GM04504 (cell line): ENCODE measurements around the gene MYOZ2.
"Not testable (repeated sequence)": the region's sequence is repeated elsewhere in the genome, so short reads cannot be mapped to it uniquely, and the experiment has no call there.

Experiments used
- DNase-seq: peaks from one replicate; pipeline ENCODE4 v3.0.0-alpha.2; 2012; ENCODE audit warnings: low read depth

The MYOZ2 gene

DNA sequence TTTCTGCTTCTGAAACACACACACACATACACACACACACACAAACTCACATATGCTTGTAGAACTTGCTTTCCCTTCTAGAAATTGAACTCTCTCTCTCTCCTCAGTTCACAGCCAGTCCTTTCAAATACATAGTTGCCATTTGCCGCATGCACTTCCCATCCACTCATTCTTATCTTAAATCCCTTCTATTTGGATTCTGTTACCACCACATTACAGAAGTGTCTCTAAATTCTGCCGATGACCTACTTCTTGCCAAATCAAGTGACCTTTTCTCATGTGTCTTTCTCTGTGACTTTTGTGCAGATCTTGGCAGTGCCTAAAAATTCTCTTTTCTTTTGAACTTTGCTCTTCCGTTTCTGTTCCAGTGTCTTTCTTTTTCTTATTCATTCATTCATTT lies 7.5 kb upstream of the MYOZ2 start:
- DNase-seq: no peak

DNA sequence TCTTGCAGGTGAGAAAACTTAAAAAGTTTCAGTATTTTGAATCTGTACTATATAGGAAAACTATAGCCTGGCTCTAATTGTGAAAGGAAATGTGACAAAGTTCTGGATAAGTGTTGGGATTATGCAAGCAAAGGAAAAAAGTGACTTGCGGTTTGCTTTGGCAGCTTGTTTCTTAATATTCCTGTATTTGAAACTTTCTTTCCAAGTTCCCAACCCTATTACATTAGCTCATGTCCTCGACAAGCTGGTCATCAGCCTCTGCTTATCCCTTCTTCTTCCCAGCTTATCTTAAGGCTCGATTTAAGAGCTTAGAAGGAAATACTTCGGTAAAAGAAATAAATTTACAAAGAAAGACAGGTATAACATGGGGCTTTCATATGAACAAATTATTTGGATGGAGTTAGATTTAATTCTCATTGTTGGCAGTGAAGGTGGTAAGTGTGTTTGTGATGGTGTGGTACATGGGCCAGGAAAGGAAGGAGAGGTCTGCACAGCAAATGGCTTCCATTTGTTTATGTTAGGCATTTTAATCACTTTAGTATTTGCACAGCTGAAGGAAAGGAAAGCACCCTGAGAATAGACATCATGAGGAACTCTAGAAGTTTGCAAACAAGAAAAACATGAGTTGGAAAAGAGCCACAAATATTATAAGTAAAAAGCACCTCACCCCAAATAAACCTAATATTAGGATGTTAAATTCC lies 5.1 kb upstream of the MYOZ2 start:
- DNase-seq: peak; percentile 55

DNA sequence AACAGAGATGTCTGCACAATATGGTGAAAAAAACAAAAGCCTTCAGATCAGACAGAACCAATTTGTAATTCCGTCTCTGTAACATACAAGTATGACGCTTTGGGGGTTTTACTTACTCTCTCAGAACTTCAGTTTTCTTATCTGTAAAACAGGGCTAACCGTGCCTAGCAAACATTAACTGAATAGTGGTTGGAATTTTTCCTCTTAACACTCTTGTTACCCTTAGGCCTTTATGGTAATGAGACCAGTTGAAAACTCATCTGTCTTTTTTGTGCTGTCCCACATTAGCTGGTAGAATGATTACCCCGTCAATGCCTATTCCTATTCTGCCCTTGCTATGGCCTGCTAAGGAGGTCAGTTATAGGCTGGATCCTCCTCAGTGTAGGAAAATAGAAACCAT lies 4.5 kb upstream of the MYOZ2 start:
- no peak for DNase-seq

DNA sequence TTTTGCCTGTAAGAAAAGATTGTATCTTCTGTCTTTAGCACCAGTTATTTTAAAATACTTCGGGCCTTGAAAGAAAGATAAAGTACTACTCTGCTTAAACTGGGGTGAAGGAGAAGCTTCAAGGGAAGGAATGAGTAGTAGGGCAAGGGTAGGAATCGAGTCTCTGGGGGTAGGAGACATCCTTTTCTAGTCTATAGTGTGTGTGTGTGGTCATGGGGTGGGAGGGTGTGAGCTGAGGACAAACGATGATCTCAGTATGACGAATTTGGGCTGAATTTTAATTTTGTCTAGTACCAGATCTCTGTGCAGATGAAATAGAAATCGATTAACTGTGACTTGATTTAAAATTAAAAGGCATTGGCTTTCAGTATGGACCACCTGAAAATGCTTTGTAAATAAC lies 3.3 kb upstream of the MYOZ2 start:
- DNase-seq: no peak

DNA sequence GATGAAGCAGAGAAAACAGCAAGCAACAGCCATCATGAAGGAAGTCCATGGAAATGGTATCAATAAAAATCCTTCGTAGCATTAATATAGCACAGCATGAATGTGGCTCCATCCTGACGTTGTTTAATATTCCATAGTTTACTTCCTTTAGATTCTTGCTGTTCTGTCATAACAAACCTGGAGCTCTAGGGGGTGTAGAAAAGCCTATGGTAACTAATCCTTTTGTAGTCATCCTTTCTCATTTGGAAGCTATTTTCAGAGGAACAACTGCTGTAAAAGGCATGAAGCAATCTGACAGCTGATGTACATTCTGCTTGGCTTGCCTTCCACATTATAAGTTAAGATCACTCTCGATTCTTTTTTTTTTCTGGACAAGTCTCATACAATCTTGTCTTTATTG lies 914 bp downstream of the MYOZ2 start:
- DNase-seq: no peak

DNA sequence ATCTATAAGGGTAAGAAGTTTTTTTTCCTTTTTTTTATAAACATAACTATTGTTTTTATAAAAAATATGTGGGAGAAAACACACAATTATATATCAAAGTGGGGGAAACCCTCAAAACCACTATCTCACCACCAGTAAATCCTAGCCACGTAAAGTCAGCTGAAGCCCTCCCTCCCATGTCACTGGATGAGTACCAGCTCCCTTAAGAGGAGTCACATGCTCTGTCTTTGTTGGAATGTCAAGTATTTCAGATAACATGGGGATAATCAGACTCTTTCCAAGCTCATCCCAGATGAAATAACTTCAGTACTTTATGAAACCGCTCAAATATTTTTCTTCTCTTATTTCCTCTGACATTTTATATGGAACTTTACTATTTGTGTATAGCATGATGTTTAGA lies 2.4 kb downstream of the MYOZ2 start:
- no peak for DNase-seq

DNA sequence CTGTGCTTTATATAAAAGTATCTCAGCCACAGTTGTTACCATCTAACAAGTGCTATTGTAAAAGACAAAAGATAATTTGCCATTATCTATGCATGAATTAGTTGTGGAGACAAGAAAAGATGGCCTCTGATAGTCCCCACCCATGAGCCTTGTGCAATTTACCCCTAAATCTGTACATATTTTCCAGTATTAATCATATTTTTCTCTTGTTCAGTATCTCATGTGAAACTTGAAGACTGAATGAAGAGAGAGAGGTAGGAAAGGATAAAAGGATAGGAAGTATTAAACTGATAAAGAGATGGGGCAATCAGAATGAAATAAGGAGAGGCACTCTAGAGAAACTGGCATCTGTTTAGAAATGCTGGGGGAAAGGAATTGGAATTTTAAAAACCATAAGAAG lies 3.7 kb downstream of the MYOZ2 start:
- no peak for DNase-seq

DNA sequence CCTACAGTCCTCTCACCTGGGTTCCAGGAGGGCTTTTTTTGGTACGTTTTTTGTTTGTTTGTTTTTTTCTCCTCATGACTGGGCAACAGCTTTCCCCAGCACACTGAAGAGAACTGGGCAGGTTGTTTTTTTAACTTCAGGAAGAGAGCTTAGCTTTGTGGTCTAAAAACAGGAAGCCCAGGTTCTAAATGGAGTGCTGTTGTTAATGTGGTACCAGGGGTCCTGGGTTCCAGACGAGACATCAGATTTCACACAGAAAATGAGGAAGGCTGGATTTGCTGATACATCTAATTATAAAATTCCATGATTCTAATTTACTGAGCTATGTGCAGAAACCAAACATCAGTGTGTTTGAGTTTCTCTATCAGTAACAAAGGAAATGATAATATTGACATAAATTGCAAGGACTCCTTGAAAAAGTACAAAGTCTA lies 4.2 kb downstream of the MYOZ2 start:
- no peak for DNase-seq

DNA sequence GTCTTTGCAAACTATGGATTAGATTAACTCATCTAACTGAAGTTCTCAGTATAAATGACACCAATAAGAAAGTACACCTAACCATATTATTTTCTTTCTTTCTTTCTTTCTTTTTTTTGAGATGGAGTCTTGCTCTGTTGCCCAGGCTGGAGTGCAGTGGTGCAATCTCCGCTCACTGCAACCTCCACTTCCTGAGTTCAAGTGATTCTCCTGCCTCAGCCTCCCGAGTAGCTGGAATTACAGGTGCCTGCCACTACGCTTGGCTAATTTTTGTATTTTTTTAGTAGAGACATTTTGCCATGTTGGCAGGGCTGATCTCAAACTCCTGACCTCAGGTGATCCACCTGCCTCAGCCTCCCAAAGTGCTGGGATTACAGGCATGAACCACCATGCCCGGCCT lies 5.7 kb downstream of the MYOZ2 start:
- not testable (repeated sequence) for DNase-seq

DNA sequence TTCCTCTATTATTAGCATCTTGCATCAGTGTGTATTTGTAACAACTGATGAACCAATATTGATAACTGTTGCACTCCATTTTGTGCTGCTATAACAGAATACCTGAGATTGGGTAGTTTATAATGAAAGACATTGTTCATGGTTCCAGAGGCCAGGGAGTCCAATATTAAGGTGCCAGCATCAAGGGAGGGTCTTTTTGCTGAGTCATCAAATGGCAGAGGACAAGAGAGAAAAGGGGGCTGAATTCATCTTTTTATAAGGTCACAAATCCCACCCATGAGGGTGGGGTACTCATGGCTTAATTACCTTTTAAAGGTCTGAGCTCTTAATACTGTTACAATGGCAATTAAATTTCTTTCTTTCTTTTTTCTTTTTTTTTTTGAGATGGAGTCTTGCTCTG lies 7.2 kb downstream of the MYOZ2 start:
- DNase-seq: no peak

DNA sequence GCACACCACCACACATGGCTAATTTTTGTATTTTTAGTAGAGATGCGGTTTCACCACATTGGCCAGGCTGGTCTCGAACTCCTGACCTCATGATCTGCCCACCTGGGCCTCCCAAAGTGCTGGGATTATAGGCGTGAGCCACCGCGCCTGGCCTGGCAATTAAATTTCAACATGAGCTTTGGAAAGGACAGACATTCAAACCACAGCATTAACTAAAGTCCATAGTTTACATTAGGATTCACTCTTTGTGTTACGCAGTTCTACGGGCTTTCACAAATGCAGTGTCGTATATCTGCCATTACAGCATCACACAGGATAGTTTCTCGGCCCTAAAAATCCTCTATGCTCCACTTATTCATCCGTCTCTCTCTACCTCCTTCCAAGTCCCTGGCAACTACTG lies 7.7 kb downstream of the MYOZ2 start:
- not testable (repeated sequence) for DNase-seq

DNA sequence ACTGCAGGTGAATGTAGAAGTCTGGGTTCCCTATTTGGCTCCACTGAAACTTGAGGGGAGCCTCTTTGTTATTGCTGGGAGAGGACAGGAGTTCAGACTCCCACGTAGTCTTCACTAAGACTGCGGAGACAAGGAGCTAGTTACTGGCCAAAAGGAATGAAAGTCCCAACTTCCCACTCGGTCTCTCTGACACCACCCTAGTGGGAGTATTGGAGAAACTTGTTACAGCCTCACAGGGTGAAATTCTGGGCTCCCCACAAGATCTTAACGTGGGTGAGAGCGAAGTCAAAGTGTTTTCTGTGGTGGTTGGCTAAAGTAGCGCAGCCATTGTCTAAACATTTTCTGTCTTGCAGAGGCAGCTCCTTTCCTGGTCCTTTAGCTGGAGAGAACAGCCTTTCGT lies 13.5 kb downstream of the MYOZ2 start:
- no peak for DNase-seq

DNA sequence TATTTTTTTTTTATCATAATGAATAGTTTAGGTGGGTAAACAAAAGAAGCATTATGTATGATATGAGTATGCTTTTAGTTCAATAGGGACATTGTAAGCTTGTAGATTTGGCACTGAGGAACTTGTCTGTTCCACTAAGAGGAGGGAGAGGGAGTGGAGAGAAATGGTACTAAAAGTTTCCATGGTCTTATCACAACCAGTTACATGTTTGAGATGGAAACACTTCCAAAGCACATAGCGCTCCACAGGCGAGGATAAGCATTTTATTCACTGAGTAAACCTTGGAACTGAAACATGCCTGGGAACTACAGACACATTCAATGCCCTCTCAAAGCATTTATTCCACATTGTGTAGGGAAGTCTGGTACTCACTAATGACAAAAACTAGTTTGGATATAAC lies 15.5 kb downstream of the MYOZ2 start:
- no peak for DNase-seq

DNA sequence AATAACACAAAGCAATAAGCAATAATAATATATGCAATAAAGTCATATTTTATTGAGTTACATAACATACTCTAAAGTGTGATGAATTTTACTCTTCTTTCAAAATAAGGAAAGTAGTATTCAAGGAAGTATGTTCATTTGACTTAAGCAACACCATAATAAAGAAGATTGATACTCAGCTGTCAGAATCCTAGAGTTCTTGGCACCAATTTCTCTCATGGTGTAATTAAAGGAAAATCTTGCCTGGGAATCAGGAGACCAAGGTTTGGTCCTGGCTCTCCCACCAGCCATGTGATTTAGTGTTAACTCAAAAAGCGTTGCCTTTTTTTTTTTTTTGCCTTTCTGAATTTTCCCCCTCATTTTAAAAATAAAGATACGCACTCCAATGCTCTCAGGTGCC lies 17.1 kb downstream of the MYOZ2 start:
- DNase-seq: peak; percentile 36

DNA sequence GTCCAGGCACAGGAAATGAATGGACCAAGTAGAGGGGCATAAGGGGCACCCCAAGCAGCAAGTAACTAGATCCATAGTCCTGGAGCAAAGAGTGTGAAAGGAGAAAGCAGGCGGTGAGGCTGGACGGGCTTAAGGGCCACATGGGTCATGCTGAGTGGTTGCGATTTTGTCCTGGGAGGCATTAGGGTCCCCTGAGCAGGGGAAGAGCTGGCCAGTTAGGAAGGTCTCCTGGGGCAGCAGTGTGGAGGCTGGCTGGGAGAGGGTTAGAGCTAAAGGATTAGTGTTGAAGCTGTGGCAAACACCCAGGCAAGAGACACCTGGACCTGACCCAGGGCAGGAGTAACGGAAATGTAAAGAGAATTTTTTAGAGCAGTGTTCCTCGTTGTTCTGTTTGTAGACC lies 26.5 kb downstream of the MYOZ2 start:
- no peak for DNase-seq

DNA sequence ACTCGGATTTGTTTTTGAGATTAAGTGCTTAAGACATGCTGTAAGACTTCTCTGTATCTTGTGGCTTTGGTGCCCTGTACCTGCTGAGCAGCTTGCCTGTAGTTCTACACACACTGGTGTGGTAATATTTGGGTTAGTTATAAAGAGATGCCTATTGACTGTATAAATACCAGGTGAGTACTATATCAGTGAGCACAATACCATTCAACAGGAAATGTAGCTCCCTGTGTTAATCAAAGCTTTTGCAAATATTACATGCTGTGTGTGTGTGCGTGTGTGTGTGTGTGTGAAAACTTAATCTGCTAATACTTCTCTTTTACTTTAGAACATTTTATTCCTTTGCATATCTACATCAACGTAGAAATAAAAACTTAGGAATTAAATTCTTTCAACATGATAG lies 30.1 kb downstream of the MYOZ2 start:
- DNase-seq: no peak

DNA sequence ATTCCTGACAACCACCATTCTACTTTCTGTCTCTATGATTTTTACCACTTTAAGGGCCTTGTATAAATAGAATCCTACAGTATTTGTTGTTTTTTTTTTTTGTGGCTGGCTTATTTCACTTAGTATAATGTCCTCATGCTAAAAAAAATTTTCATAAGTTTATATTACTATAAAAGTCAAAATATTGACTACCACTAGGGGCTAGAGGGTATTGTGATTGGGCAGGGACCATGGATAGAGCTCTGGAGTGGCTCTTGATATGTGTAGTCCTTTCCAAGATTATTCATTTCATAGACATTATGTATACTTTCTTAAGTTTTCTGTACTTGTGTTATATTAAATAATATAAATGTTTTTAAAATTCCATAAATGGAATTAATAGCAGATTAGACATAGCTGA lies 34.6 kb downstream of the MYOZ2 start:
- DNase-seq: no peak

DNA sequence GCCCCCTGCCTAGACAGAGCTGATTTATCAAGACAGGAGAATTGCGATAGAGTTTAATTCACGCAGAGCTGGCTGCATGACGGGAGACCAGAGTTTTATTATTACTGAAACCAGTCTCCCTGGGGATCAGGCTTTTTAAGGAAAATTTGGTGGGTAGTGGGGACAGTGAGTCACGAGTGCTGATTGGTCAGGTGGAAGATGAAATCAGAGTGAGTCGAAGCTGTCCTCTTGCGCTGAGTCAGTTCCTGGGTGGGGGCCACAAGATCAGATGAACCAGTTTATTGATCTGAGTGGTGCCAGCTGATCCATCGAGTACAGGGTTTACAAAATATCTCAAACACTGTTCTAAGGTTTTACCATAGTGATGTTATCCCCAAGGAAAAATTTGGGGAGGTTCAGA lies 36.6 kb downstream of the MYOZ2 start:
- DNase-seq: no peak

DNA sequence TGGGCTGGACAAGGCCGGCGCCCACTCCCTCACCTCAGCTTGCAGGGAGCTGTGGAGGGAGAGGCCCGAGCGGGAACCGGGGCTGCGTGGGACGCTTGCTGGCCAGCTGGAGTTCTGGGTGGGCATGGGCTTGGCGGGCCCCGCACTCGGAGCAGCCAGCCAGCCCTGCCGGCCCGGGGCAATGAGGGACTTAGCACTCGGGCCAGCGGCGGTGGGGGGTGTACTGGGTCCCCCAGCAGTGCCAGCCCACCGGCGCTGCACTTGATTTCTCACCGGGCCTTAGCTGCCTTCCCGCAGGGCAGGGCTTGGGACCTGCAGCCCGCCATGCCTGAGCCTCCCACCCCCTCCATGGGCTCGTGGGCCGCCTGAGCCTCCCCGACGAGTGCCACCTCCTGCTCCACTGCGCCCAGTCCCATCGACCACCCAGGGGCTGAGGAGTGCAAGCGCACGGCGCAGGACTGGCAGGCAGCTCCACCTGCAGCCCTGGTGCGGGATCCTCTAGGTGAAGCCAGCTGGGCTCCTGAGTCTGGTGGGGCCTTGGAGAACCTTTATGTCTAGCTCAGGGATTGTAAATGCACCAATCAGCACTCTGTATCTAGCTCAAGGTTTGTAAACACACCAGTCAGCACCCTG lies 38.2 kb downstream of the MYOZ2 start:
- DNase-seq: not testable (repeated sequence)

DNA sequence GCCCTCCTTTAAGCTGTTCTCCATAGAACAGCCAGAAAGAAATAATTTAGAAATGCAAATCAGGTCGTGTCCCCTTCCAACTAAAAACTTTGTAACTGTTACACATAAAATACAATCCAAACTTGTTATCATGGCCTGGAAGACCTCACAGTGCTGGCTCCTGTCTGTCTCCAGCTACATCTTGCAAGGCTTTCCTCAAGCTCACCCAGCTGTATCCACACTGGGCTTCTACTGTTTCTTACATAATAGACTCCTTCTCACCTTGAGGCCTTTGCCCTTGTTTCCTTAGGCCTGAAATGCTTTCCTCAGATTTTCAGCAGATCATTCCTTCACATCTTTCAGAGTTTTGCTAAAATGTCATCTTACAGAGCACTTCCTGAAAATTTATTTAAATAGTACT lies 43.4 kb downstream of the MYOZ2 start:
- DNase-seq: no peak

DNA sequence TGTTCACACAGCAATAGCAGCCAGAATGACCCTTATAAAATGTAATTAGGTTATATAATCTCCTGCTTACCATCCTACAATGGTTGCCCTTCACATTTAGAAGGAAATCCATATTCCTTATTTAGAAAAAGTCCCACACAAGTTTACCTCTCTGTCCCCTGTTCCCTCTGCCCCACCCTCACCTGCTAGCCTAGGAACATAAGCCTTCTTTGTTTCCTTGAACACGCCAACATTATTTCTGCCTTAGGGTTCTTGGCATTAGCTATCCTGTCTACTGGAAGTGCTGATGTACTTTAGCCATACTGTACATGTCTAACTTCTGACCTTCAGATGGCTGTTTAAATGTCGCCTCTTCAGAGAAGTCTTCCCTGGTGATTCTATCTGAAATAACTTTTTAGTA lies 48.5 kb downstream of the MYOZ2 start:
- no peak for DNase-seq

DNA sequence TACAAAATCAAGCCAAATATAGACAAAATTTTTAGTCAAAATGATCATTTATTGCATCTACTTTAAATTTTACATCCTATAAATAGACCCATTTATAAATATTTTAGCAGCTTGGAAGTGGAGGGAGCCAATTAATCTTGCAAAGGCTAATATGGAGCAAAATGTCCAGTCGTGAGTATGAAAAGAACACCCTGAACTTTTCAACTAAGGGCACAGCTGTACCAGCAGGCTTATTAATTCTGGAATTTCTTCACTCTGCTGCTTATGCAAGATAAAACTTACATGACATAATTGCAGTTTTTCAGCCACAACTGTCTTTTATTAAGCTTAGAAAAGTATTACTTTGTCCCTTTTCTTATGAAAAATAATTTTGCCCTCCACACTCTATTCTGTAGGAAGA lies 54.0 kb downstream of the MYOZ2 start:
- DNase-seq: no peak

DNA sequence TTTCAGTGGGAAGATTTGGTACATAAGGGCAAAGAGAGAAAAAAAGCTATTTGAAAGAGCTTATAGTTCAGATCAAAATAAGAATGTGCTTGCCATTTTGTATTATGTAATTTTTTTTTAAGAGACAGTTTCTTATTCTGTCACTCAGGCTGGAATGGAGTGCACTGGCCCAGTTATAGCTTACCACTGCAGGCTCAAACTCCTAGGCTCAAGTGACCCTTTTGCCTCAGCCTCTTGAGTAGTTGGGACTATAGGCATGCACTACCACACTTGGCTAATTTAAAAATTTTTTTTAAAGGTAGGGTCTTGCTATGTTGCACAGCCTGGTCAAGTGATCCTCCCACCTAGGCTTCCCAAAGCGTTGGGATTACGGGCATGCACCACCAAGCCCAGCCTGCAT lies 54.7 kb downstream of the MYOZ2 start:
- DNase-seq: no peak

DNA sequence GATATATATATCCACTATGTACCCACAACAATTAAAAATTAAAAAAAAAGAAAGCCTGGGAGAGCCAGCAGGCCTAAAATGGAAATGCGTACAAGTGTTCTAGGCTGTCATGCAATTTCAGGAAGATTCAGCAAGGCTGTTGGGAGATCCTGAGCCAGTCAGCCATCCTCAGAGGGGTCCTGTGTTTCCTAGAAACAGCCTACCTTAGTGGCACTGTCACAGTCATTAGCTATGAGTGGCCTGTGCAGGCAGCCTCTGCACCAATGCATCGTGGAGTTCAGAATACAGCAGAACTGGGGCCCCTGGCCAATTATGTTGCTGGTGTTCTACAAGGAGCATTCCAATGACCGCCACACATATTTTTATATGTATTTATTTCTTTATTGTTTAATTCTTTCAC lies 55.9 kb downstream of the MYOZ2 start:
- no peak for DNase-seq
